HepG2 (cell line): Measurements from ENCODE around the gene GADD45A. TPM values are rescaled to one million over a fixed set of nuclear protein-coding genes. Genes with fewer than 3 reads are reported as not detected.

Source experiments
- ATAC-seq: fragments of 200-7000 bp; cut with Tn5 transposase; 3 replicates; pipeline ENCODE4 v1.9.1; 2020; ENCODE audit warnings: mild to moderate bottlenecking, moderate library complexity
- BruUV-seq: library from RNA; stranded (reverse); fragments of 400-500 nt; replicated peaks from 2 replicates; lab custom pipeline; 2021; lab: Mats Ljungman, UMichigan
- CTCF ChIA-PET: fragments of 300-600 bp; formaldehyde crosslinking; extraction: SDS; loops from one replicate; lab custom pipeline; 2021; ENCODE audit warnings: low total read pairs, inconsistent platforms, low intra/inter-chr PET ratio; lab: Yijun Ruan, JAX
- POLR2A ChIA-PET: fragments of 350-600 bp; sonication (Branson Sonifier 250); formaldehyde crosslinking; loops from one replicate; lab custom pipeline; 2020; ENCODE audit warnings: antibody characterized with exemption, inconsistent platforms; lab: Yijun Ruan, JAX
- DNase-seq: peaks from one replicate; pipeline ENCODE4 v3.0.0-alpha.2; 2015; ENCODE audit warnings: low spot score
- FAIRE-seq: peaks from 3 replicates; lab custom pipeline; 2011; peaks lifted over from hg19 to GRCh38; lab: Jason Lieb, UNC
- H2AFZ ChIP-seq: one replicate; pipeline ENCODE4 v1.6.1; 2011; ENCODE audit warnings: low read length, inconsistent platforms
- H3K27ac ChIP-seq: fragments of 300-600 bp; 3 replicates; pipeline ENCODE4 v1.8.0; 2011; ENCODE audit warnings: mixed run types, mild to moderate bottlenecking, mixed read lengths, low read length, inconsistent platforms; ENCODE audit not compliant: insufficient read depth; ENCODE audit errors: extremely low read length
- H3K27me3 ChIP-seq, 2 experiments: fragments of 200-600 bp in 1 of 2; 2 replicates in 1 of 2; 3 replicates in 1 of 2; pipeline versions ENCODE4 v1.6.0 to v1.8.0; 2011; ENCODE audit warnings: low read length in 2 of 2, mild to moderate bottlenecking in 2 of 2, moderate library complexity in 2 of 2, inconsistent platforms in 1 of 2; ENCODE audit not compliant: insufficient read depth in 2 of 2, control insufficient read depth in 1 of 2
- H3K36me3 ChIP-seq, 2 experiments: fragments of 200-600 bp in 1 of 2; replicated peaks in 1 of 2; 2 replicates in 1 of 2; 3 replicates in 1 of 2; pipeline versions ENCODE4 v1.5.1 to v1.8.0; 2011; ENCODE audit warnings: low read length in 2 of 2, inconsistent platforms in 1 of 2; ENCODE audit not compliant: insufficient read depth in 2 of 2, control insufficient read depth in 1 of 2
- H3K4me1 ChIP-seq: 2 replicates; pipeline ENCODE4 v1.5.1; 2012; ENCODE audit warnings: low read length, inconsistent platforms; ENCODE audit not compliant: insufficient read depth
- H3K4me2 ChIP-seq: 2 replicates; pipeline ENCODE4 v1.6.0; 2011; ENCODE audit warnings: low read depth, low read length, inconsistent platforms
- H3K4me3 ChIP-seq, 3 experiments: fragments of 200-600 bp in 1 of 3; sonication (generic), shearing (Covaris generic) in 1 of 3; replicated peaks in 1 of 3; 2 replicates each; pipeline ENCODE4 v1.5.1; 2011 to 2016; ENCODE audit warnings: low read length in 3 of 3, inconsistent platforms in 2 of 3, low read depth in 2 of 3, mild to moderate bottlenecking in 2 of 3, control low read depth in 1 of 3, mixed read lengths in 1 of 3; ENCODE audit not compliant: insufficient read depth in 1 of 3
- H3K79me2 ChIP-seq: one replicate; pipeline ENCODE4 v1.6.1; 2011; ENCODE audit warnings: low read length, inconsistent platforms; ENCODE audit not compliant: insufficient read depth
- H3K9ac ChIP-seq: 2 replicates; pipeline ENCODE4 v1.6.0; 2011; ENCODE audit warnings: mild to moderate bottlenecking, low read depth, low read length, inconsistent platforms; ENCODE audit not compliant: insufficient read depth
- H3K9me3 ChIP-seq: 2 replicates; pipeline ENCODE4 v1.5.1; 2012; ENCODE audit warnings: mild to moderate bottlenecking, low read length
- H4K20me1 ChIP-seq: 2 replicates; pipeline ENCODE4 v1.6.0; 2011; ENCODE audit warnings: inconsistent platforms, mild to moderate bottlenecking, low read length, moderate library complexity; ENCODE audit not compliant: insufficient read depth
- CBX1 ChIP-seq: IDR thresholded peaks from one replicate; pipeline ENCODE4 v1.6.1; 2016; ENCODE audit warnings: antibody characterized with exemption, low read depth
- DNMT3B ChIP-seq: conservative IDR thresholded peaks from 2 replicates; pipeline ENCODE4 v1.6.1; 2016; ENCODE audit warnings: missing biosample characterization, control low read depth
- FOXP4 ChIP-seq: sonication (generic); formaldehyde crosslinking; IDR thresholded peaks from 2 replicates; pipeline ENCODE4 v1.4.0; 2020; ENCODE audit warnings: missing genetic modification reagents
- HMG20B ChIP-seq: conservative IDR thresholded peaks from 2 replicates; pipeline ENCODE4 v1.6.1; 2016; ENCODE audit warnings: missing genetic modification reagents, missing compliant biosample characterization
- NCOA1 ChIP-seq: sonication (generic); formaldehyde crosslinking; IDR thresholded peaks from 2 replicates; pipeline ENCODE4 v1.9.0; 2021; ENCODE audit warnings: missing genetic modification reagents
- RBAK ChIP-seq: sonication (generic); formaldehyde crosslinking; IDR thresholded peaks from 2 replicates; pipeline ENCODE4 v1.5.1; 2020; ENCODE audit warnings: mild to moderate bottlenecking, missing genetic modification reagents
- RBFOX2 ChIP-seq: fragments of 200-400 bp; formaldehyde crosslinking; IDR thresholded peaks from 2 replicates; pipeline ENCODE4 v1.6.1; 2017; ENCODE audit warnings: low read depth, mild to moderate bottlenecking, low read length
- RXRB ChIP-seq: IDR thresholded peaks from 2 replicates; pipeline ENCODE4 v1.6.1; 2016; ENCODE audit warnings: borderline replicate concordance, missing genetic modification reagents, missing compliant biosample characterization
- SALL1 ChIP-seq: sonication (generic); formaldehyde crosslinking; IDR thresholded peaks from 2 replicates; pipeline ENCODE4 v1.8.0; 2022; ENCODE audit warnings: mild to moderate bottlenecking, missing genetic modification reagents
- U2AF2 ChIP-seq: fragments of 200-400 bp; formaldehyde crosslinking; IDR thresholded peaks from 2 replicates; pipeline ENCODE4 v1.6.1; 2017; ENCODE audit warnings: low read depth, mild to moderate bottlenecking, low read length
- ZBTB38 ChIP-seq: sonication (generic); formaldehyde crosslinking; IDR thresholded peaks from 2 replicates; pipeline ENCODE4 v1.5.1; 2020; ENCODE audit warnings: mild to moderate bottlenecking, missing genetic modification reagents
- ZIK1 ChIP-seq: sonication (generic); formaldehyde crosslinking; IDR thresholded peaks from 2 replicates; pipeline ENCODE4 v1.5.0; 2020; ENCODE audit warnings: mild to moderate bottlenecking, low read depth, missing genetic modification reagents, borderline replicate concordance
- ZNF451 ChIP-seq: sonication (generic); formaldehyde crosslinking; IDR thresholded peaks from 2 replicates; pipeline ENCODE4 v1.5.0; 2020; ENCODE audit warnings: mild to moderate bottlenecking, missing genetic modification reagents
- WGBS: methylation state at CpG from one replicate; pipeline ENCODE4 v1.1.6; 2017; ENCODE audit warnings: low lambda C conversion rate; 5-methylcytosine and 5-hydroxymethylcytosine counted together
- in situ Hi-C: cut with HindIII; loops from 2 replicates; pipeline ENCODE4 v1.10.0; 2017; ENCODE audit warnings: low pct_unique_long_range_greater_than_20kb; ENCODE audit not compliant: extremely low pct_ligation_motif_present
- intact Hi-C: fragments of 100-400 bp; cut with micrococcal nuclease; formaldehyde crosslinking; loops from one replicate; pipeline ENCODE4 v1.10.0; 2022; ENCODE audit not compliant: unreplicated experiment
- polyA plus RNA-seq, 8 experiments: library from polyadenylated mRNA; depleted of rRNA in 3 of 8; stranded (reverse) in 7 of 8; unstranded in 1 of 8; fragments of >200 nt; fragmentation: Illumina TruSeq in 4 of 8; extraction: Trizol in 4 of 8; gene quantifications; 2 replicates each; pipeline versions ENCODE4 v1.2.1 to v1.2.3, GENCODE V29; 2011 to 2016; ENCODE audit warnings: low read depth in 4 of 8, missing spikeins in 1 of 8, mixed read lengths in 1 of 8; ENCODE audit not compliant: insufficient read depth in 1 of 8
- total RNA-seq, 5 experiments: library from RNA; depleted of rRNA; stranded (reverse); fragments of >200 nt; fragmentation: Illumina TruSeq; extraction: Trizol; gene quantifications; 2 replicates each; pipeline ENCODE4 v1.2.3, GENCODE V29; 2016; ENCODE audit warnings: low read depth in 1 of 5

The GADD45A gene
- total and polyA plus RNA-seq, 2 of the 13 experiments (the other 11 are each of a cell fraction or from before 2014, with no cell fraction given), result 33.2 to 46.2 TPM

GRCh38 chr1:67639361-67639760 lies 45.6 kb upstream of the GADD45A start:
- no peaks in the 10 kb centered on the region; a peak in 1 of 5 replicates for H3K27me3 ChIP-seq
- POLR2A ChIA-PET, result no interaction called here
- in situ Hi-C loops, result no loop called here
- no peaks in the 10 kb centered on the region for H4K20me1 ChIP-seq
- TF ChIP-seq RBFOX2, result no peak
- no peak for TF ChIP-seq SALL1 (CRISPR knock-in tag)
- TF ChIP-seq NCOA1 (CRISPR knock-in tag), result no peak
- TF ChIP-seq ZBTB38, result no peak
- TF ChIP-seq RBAK (CRISPR knock-in tag), result no peak
- no peak for TF ChIP-seq HMG20B
- TF ChIP-seq DNMT3B (CRISPR knock-in tag), result no peak
- no peak for TF ChIP-seq ZIK1 (CRISPR knock-in tag)
- DNase-seq, result no peak
- no peak overlapping the region for H3K9ac ChIP-seq
- no peak for ATAC-seq
- intact Hi-C loops, result no loop called here
- H3K36me3 ChIP-seq, result no peaks in the 10 kb centered on the region
- no peak overlapping the region for H2AFZ ChIP-seq
- no peaks in the 10 kb centered on the region for H3K9me3 ChIP-seq
- FAIRE-seq, result no peak
- H3K27ac ChIP-seq, result no peak overlapping the region
- no peaks in the 10 kb centered on the region for H3K79me2 ChIP-seq
- peaks cover 11% of the 10 kb centered on the region; the same call in 1 of the 2 replicates for H3K4me1 ChIP-seq
- CTCF ChIA-PET, result no interaction called here
- H3K4me3 ChIP-seq, result no peak overlapping the region
- BruUV-seq, result no TSS peak
- no peak overlapping the region for H3K4me2 ChIP-seq
- WGBS, result 54% methylated on average over 6 of the region's 6 CpGs

DNA sequence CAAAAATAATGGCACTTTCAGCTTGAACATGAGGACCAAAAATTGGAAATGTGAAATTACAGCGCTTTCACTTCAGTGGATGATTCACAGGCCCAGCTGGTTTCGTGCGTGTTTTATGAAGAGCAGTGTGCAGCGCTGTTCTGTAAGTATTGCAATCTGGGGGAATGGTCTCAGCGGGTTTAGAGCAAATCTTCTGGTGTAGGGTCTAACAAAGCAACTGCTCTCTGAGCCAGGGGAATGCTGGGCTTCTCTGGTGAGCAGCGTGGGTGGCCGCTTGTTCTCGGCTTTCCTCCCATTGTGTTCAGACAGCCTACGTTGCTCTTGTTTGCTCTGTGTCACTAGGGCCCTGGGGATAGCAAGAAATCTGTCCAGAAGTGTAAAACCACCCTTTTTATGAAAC lies 42.4 kb upstream of the GADD45A start:
- Histone ChIP-seq H3K9me3 (no peaks in the 10 kb centered on the region), H3K9ac (no peak overlapping the region), H4K20me1 (no peaks in the 10 kb centered on the region), H3K4me3 (no peak overlapping the region), H3K4me1 (peaks cover 44% of the 10 kb centered on the region), H3K79me2 (no peaks in the 10 kb centered on the region), H3K4me2 (no peak overlapping the region; the same call in 1 of the 2 replicates), H3K27me3 (no peaks in the 10 kb centered on the region; a peak in 1 of 5 replicates), H3K36me3 (no peaks in the 10 kb centered on the region), H2AFZ (no peak overlapping the region), H3K27ac (no peak overlapping the region)
- DNase-seq (no peak), ATAC-seq (no peak), FAIRE-seq (no peak)
- in situ Hi-C loops, result no loop called here
- ChIA-PET CTCF (no interaction called here), POLR2A (interaction anchor here (0.7 kb wide), 1 partner anchor 42 kb away, joined by 4 read pairs; the partner anchor contains the start of gene GADD45A)
- no TSS peak for BruUV-seq
- TF ChIP-seq RXRB (no peak), ZNF451 (CRISPR knock-in tag) (no peak), CBX1 (no peak), U2AF2 (no peak), FOXP4 (CRISPR knock-in tag) (no peak)
- intact Hi-C loops, result no loop called here
- 35% methylated on average over 8 of the region's 9 CpGs for WGBS
